Measurements from ENCODE around the gene CRYBA1.
"Not testable (repeated sequence)": the region's sequence is repeated elsewhere in the genome, so short reads cannot be mapped to it uniquely, and the experiment has no call there.

CRYBA1 gene, protein sequence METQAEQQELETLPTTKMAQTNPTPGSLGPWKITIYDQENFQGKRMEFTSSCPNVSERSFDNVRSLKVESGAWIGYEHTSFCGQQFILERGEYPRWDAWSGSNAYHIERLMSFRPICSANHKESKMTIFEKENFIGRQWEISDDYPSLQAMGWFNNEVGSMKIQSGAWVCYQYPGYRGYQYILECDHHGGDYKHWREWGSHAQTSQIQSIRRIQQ

DNA sequence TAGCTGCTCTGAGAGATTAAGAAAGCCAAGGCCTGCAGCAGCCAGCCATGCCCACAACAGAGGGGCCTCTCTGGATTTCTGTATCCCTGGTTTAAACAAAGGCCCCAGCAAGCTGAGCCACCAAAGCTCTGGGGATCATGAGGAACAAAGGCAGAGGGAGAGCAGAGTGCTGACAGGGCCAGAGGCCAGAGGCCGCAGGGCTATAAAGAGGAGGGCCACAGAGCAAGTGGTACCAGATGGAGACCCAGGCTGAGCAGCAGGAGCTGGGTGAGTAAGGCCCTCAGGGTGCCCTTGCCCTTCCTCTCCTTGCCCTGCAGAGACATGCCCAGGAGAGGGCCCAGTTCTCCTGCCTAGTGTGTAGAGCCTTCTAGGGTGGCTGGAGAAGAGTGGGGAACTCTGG, at the start of gene CRYBA1:
Gene CRYBA1, plus strand, starts transcription at position 232 of the 400 bp plus-strand sequence. Its CDS starts 5 bp downstream, at position 237.
- TF ChIP-seq, protein P1, sequence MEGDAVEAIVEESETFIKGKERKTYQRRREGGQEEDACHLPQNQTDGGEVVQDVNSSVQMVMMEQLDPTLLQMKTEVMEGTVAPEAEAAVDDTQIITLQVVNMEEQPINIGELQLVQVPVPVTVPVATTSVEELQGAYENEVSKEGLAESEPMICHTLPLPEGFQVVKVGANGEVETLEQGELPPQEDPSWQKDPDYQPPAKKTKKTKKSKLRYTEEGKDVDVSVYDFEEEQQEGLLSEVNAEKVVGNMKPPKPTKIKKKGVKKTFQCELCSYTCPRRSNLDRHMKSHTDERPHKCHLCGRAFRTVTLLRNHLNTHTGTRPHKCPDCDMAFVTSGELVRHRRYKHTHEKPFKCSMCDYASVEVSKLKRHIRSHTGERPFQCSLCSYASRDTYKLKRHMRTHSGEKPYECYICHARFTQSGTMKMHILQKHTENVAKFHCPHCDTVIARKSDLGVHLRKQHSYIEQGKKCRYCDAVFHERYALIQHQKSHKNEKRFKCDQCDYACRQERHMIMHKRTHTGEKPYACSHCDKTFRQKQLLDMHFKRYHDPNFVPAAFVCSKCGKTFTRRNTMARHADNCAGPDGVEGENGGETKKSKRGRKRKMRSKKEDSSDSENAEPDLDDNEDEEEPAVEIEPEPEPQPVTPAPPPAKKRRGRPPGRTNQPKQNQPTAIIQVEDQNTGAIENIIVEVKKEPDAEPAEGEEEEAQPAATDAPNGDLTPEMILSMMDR (IDR thresholded peaks at IDR 0.05; ENCODE audit: extremely low read depth, insufficient read depth, missing control alignments), result no peak
- no peak for DNase-seq (ENCODE audit: low spot score)
- in situ Hi-C loops (cut with MboI; ENCODE audit: low pct_unique_long_range_greater_than_20kb, low sequenced_read_pairs, unreplicated experiment), result no loop called here

DNA sequence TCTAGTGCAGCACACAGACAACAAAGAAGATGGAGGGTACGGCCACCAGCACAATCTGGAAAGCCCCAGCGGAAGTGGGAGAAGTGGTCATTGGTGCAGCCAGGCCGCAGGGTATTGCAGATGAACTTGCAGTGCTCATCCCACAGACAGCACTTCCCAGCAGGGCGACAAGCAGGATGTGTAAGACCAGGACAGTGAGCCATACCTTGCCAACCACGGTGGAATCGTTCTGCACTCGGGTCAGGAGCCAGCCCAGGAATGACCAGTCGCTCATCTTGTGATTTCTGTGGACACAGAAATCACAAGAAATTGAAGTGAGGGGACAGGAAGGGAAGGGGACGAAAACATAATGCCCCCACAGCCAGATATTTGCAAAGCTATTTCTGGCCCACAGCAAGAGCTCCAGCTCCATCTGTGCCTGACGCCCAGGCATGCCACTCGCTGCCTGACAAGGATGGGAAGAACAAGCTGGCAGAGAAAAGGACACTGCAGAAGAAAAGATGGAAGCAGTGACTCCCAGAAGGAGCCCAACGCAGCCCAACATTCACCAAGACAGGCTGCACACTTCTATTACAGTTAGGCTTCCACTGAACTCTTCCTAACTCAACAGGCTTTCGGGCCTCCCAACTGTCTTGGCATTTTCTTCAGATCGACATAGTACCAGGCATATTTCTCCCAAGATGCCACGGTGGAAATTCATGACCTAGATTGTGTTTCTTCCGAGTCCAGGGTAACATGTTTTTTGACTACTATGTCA, 49.0 kb upstream of the CRYBA1 start:
- in situ Hi-C loops (cut with MboI; ENCODE audit: low pct_unique_long_range_greater_than_20kb, low sequenced_read_pairs, unreplicated experiment), result no loop called here
- no peak for DNase-seq (ENCODE audit: low spot score)
- TF ChIP-seq, protein P1 (IDR thresholded peaks at IDR 0.05; ENCODE audit: extremely low read depth, insufficient read depth, missing control alignments), result no peak

DNA sequence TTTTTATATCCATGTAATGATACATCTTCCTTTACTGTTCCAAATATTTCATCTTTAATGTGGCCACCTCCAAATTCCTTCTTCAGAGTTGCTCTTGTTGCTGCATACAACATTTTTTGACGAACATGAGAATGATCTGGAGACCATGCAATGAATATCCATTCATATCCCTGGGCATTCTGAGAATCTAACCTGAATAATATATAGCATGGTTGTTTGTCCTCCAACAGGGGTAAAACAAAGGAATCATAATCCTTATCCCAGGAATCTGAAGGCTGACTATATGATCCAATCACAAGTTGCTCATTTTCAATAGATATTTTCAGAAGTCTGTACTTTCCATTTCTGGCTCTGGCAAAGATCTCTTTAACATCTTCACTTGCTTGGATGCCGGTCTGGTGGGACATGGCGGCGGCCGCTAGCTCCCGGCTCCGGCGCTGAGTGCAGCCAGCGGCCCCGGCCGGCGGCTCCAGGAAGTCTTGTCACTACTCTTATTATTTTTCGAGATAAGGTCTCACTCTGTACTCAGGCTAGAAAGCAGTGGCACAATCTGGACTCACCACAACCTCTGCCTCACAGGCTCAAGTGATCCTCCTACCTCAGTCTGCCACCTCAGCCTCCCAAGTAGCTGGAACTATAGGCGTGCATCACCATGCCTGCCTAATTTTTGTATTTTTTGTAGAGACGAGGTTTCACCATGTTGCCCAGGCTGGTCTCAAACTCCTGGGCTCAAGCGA, 42.4 kb upstream of the CRYBA1 start:
- in situ Hi-C loops (cut with MboI; ENCODE audit: low pct_unique_long_range_greater_than_20kb, low sequenced_read_pairs, unreplicated experiment); DNase-seq (ENCODE audit: low spot score): not testable (repeated sequence)

DNA sequence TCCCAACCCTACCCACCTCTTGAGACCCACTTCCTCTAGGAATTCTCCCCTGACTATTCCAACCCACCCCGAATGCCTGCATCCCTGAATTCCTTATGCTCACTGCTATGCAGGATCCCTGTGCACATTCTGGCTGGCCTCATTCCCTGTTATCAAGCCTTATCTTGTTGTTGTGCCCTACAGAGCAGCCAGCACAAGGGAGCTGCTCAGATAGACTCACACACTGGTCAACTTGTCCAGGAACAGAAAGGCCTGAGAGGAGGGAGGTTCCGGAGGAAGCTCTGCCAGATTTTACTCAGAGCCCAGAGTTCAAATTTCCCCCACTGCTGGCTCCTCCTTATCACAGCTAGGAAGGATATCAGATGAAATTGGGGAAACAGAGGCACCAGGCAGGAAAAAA, 41.6 kb upstream of the CRYBA1 start:
- in situ Hi-C loops (cut with MboI; ENCODE audit: low pct_unique_long_range_greater_than_20kb, low sequenced_read_pairs, unreplicated experiment), result no loop called here
- TF ChIP-seq, protein P1 (IDR thresholded peaks at IDR 0.05; ENCODE audit: extremely low read depth, insufficient read depth, missing control alignments), result no peak
- DNase-seq (ENCODE audit: low spot score), result no peak

DNA sequence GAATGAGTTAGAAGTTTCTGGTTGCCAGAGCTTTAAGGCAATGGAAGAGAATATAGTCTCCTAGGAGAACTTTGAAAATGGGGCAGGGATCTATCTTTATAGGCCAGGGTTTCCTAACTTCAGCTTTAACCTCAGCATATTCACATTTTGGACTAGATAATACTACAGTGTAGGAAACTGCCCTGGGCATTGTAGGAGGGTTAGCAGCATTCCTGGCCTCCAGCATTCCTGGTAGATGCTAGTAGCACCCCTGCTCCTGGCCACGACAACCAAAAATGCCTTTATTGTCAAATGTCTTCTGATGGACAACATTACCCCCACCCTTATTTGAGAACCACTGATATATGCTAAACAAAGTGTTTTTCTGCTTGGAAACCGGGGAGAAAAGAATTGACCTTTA, 38.7 kb upstream of the CRYBA1 start:
- no peak for DNase-seq (ENCODE audit: low spot score)
- TF ChIP-seq, protein P1 (IDR thresholded peaks at IDR 0.05; ENCODE audit: extremely low read depth, insufficient read depth, missing control alignments), result no peak
- in situ Hi-C loops (cut with MboI; ENCODE audit: low pct_unique_long_range_greater_than_20kb, low sequenced_read_pairs, unreplicated experiment), result no loop called here

DNA sequence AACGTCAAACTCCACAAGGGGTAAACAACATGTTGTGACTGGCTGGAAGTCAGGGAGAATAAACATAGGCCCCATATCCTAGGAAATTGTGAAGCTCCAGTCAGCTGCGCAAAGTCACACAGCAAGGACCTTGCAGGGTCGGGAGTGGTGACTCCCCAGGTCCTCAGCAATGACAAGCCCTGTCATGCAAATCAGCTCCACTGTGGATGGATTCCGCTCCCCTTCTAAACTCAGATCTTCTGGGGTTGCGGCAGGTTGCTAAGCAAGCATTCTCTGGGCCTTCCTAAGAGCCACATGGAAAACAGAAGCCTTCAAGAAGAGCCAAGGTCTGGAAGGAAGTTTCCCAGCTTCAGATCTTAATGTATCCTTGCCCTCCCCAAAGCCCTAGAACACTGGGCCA, 37.6 kb upstream of the CRYBA1 start:
- TF ChIP-seq, protein P1 (IDR thresholded peaks at IDR 0.05; ENCODE audit: extremely low read depth, insufficient read depth, missing control alignments), result no peak
- in situ Hi-C loops (cut with MboI; ENCODE audit: low pct_unique_long_range_greater_than_20kb, low sequenced_read_pairs, unreplicated experiment), result no loop called here
- DNase-seq (ENCODE audit: low spot score), result no peak

DNA sequence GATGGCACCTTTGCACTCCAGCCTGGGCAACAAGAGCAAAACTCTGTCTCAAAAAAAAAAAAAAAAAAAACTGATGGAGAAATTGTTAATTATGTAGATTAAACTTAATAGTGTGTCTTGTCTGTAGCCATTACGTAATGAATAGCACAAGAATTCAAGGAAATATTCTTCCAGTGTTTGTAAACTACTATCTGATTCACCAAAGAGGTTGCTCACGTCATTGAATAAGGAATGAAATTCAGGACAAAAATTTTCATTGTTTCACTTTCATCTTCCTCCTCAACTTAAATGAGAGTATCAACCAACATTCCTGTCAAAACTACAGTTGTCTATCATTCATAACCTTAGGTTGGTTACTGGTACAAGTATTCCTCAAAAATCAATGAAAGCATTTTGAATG, 35.8 kb upstream of the CRYBA1 start:
- in situ Hi-C loops (cut with MboI; ENCODE audit: low pct_unique_long_range_greater_than_20kb, low sequenced_read_pairs, unreplicated experiment), result no loop called here
- TF ChIP-seq, protein P1 (IDR thresholded peaks at IDR 0.05; ENCODE audit: extremely low read depth, insufficient read depth, missing control alignments), result no peak
- no peak for DNase-seq (ENCODE audit: low spot score)
